ENCODE measurements around the gene ETV3. TPM values are rescaled to one million over a fixed set of nuclear protein-coding genes. Genes with fewer than 3 reads are reported as not detected.

Gene ETV3
- total RNA-seq, 1 experiment from 2014 or later: 36.3 TPM

DNA sequence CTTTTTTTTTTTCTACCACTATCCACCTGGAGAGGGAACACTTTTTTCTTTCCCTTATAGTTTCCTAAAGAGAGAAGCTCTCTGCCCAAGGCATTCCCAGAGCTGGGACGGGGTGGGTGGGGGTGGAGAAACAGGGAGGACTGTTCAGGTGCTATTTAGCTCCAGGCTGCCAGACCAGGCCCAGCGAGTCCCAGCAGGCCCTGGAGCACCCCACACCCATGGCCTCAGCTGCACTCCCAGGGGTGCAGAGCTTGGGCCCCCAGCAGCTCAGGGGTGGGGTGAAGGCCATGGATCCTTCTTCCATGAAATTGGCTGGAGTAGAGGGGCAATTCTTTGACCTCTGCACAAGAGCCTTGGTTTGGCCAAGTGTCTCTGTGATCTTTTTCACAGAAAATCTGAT lies 42.6 kb downstream of the ETV3 start:
- Histone ChIP-seq H3K79me2 (ENCODE audit: insufficient read depth, low read length) (no peaks in the 10 kb centered on the region), H3T11ph (ENCODE audit: low read length) (no peak overlapping the region), H4K20me1 (ENCODE audit: control insufficient read depth, insufficient read depth, insufficient read length) (no peaks in the 10 kb centered on the region), H3K79me1 (ENCODE audit: insufficient read depth, low read depth, low read length, poor library complexity, severe bottlenecking) (no peaks in the 10 kb centered on the region), H4K5ac (ENCODE audit: insufficient read length, low read depth, low read length) (no peak overlapping the region), H2AK5ac (ENCODE audit: insufficient read length, low read length) (no peak overlapping the region), H3K9me3 (ENCODE audit: control insufficient read depth, low read depth, low read length) (no peaks in the 10 kb centered on the region), H3K23me2 (ENCODE audit: insufficient read length, low read depth, low read length, poor library complexity, severe bottlenecking) (no peaks in the 10 kb centered on the region), H3K4me1 (ENCODE audit: insufficient read depth, low read length) (no peaks in the 10 kb centered on the region), H3K4ac (ENCODE audit: low read depth, low read length) (no peak overlapping the region), H2AFZ (ENCODE audit: low read length) (no peak overlapping the region), H4K8ac (replicated peaks; ENCODE audit: insufficient read length, low read depth, low read length) (no peak overlapping the region), H2BK15ac (ENCODE audit: low read depth, low read length) (no peak overlapping the region), H4K91ac (ENCODE audit: insufficient read length, low read depth, low read length) (no peak overlapping the region), H3K27ac (ENCODE audit: insufficient read length, low read depth, low read length) (no peak overlapping the region), H3K27me3 (ENCODE audit: insufficient read depth, low read length) (no peaks in the 10 kb centered on the region), H2BK20ac (ENCODE audit: low read depth, low read length, poor library complexity, severe bottlenecking) (no peak overlapping the region), H3K18ac (ENCODE audit: insufficient read length, low read depth, low read length) (no peak overlapping the region), H2BK120ac (ENCODE audit: low read depth, low read length, poor library complexity, severe bottlenecking) (no peak overlapping the region), H3K23ac (ENCODE audit: insufficient read length, low read depth, low read length) (no peak overlapping the region), H2BK5ac (ENCODE audit: insufficient read length, low read length) (no peak overlapping the region), H3K56ac (ENCODE audit: insufficient read length, low read depth, low read length) (no peak overlapping the region), H2BK12ac (ENCODE audit: insufficient read length, low read depth, low read length) (no peak overlapping the region), H3K4me2 (ENCODE audit: insufficient read depth, insufficient read length, low read length) (no peak overlapping the region), H3K9ac (ENCODE audit: extremely low read depth, insufficient read length, low read length) (no peak overlapping the region), H3K14ac (ENCODE audit: insufficient read depth, low read length) (no peak overlapping the region)
- no CpG with 5 or more reads among the region's 2 CpGs for WGBS (ENCODE audit: extremely low coverage, insufficient read length, low lambda C conversion rate)
- H3K4me3 Mint-ChIP-seq: no peak overlapping the region
- no peak for DNase-seq
- TF ChIP-seq, protein P1, sequence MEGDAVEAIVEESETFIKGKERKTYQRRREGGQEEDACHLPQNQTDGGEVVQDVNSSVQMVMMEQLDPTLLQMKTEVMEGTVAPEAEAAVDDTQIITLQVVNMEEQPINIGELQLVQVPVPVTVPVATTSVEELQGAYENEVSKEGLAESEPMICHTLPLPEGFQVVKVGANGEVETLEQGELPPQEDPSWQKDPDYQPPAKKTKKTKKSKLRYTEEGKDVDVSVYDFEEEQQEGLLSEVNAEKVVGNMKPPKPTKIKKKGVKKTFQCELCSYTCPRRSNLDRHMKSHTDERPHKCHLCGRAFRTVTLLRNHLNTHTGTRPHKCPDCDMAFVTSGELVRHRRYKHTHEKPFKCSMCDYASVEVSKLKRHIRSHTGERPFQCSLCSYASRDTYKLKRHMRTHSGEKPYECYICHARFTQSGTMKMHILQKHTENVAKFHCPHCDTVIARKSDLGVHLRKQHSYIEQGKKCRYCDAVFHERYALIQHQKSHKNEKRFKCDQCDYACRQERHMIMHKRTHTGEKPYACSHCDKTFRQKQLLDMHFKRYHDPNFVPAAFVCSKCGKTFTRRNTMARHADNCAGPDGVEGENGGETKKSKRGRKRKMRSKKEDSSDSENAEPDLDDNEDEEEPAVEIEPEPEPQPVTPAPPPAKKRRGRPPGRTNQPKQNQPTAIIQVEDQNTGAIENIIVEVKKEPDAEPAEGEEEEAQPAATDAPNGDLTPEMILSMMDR (conservative IDR thresholded peaks at IDR 0.05): no peak
- no peaks in the 10 kb centered on the region; a peak in 1 of 7 replicates for H3K36me3 Mint-ChIP-seq (ENCODE audit: insufficient read depth in 1 of 3, low read depth in 3 of 3)
- peaks cover 18 to 28% of the 10 kb centered on the region in 2 experiments for H3K4me1 Mint-ChIP-seq
- H3K27ac Mint-ChIP-seq: no peak overlapping the region
- H3K27me3 Mint-ChIP-seq (ENCODE audit: low read depth): no peaks in the 10 kb centered on the region
- H3K9me3 Mint-ChIP-seq: no peaks in the 10 kb centered on the region
